H1 (cell line): ENCODE measurements around the gene ROR1. TPM values are rescaled to one million over a fixed set of nuclear protein-coding genes. Genes with fewer than 3 reads are reported as not detected.
A peak's percentile ranks its signal among the peaks of the same experiment; 100 is the strongest.

Source experiments
- BACH1 ChIP-seq: IDR thresholded peaks from 2 replicates; pipeline ENCODE4 v1.6.1; 2012; ENCODE audit warnings: low read length, improper control_type of control experiment
- CBX5 ChIP-seq: fragments of 300-800, 300-1000 bp; sonication (generic); IDR thresholded peaks from 2 replicates; pipeline ENCODE4 v1.7.1; 2016; ENCODE audit warnings: antibody characterized with exemption, low read length, low read depth
- KDM1A ChIP-seq: fragments of 200-600, 300-600 bp; sonication (generic); IDR thresholded peaks from 2 replicates; pipeline ENCODE4 v1.7.1; 2016; ENCODE audit warnings: mild to moderate bottlenecking, low read length, borderline replicate concordance
- NRF1 ChIP-seq: IDR thresholded peaks from 2 replicates; pipeline ENCODE4 v1.6.1; 2011; ENCODE audit warnings: mild to moderate bottlenecking, low read depth, low read length, improper control_type of control experiment
- RAD21 ChIP-seq, 2 experiments: IDR thresholded peaks in 1 of 2; conservative IDR thresholded peaks in 1 of 2; 2 replicates each; pipeline ENCODE4 v1.6.1; 2011; ENCODE audit warnings: low read depth in 2 of 2, low read length in 2 of 2, improper control_type of control experiment in 1 of 2, inconsistent platforms in 1 of 2, mild to moderate bottlenecking in 1 of 2, moderate library complexity in 1 of 2
- polyA plus RNA-seq, 7 experiments: library from polyadenylated mRNA; depleted of rRNA in 3 of 7; stranded (reverse) in 5 of 7; unstranded in 2 of 7; fragments of >200 nt in 5 of 7; fragments of 200-250 nt in 2 of 7; gene quantifications; 1 replicate in 5 of 7; 2 replicates in 1 of 7; 4 replicates in 1 of 7; pipeline versions ENCODE4 v1.2.1 to v1.2.3, GENCODE V29; 2011 to 2013; ENCODE audit warnings: missing spikeins in 2 of 7, mixed read lengths in 2 of 7
- total RNA-seq: library from RNA; stranded (reverse); fragmentation: NEBNext Ultra II Directional; extraction: Animal tissue kit (Norgen Biotek cat#: 25700); gene quantifications from 2 replicates; pipeline ENCODE4 v1.2.1, GENCODE V29; 2021

Gene ROR1
- total and polyA plus RNA-seq, 2 of the 8 experiments (the other 6 are each of a cell fraction or from before 2014, with no cell fraction given) = 33.6 to 73.6 TPM

DNA sequence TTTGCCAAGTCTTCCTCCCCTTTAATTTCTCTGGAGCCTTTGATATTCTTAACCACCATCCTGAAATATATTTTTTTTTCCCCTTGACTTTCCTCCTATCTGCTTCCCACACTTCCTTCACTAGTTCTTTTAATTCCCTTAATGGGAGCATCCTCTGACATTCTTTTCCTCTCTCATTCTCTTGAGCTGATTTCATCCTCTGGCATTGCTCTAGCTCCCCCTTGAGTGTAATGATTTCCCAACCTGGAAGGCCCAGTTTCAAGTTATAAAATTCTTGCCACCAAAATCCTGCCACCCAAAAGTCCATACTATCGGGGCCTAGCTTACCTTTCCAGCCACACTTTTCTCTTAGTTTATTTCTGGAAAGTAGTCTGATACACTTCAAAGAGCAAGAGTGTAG, 390.2 kb downstream of the ROR1 start (continued):
- no peak for TF ChIP-seq CBX5
- no peak for TF ChIP-seq NRF1
- no peak for TF ChIP-seq BACH1
- TF ChIP-seq RAD21 (IDR thresholded peaks at IDR 0.05 in 1 of 2, conservative IDR thresholded peaks at IDR 0.05 in 1 of 2; ENCODE audit: low read depth in 2 of 2, low read length in 2 of 2) = peak; percentile 69 to 72
- no peak for TF ChIP-seq KDM1A
